B cell (primary cell): ENCODE data around the gene ANGPTL2. TPM values are rescaled to one million over a fixed set of nuclear protein-coding genes. Genes with fewer than 3 reads are reported as not detected.

Experiments used
- ATAC-seq: fragments of 200-7000 bp; cut with Tn5 transposase; one replicate; pipeline ENCODE4 v1.10.0; 2021; ENCODE audit warnings: low read depth, mild to moderate bottlenecking, moderate number of reproducible peaks, moderate library complexity
- CTCF ChIA-PET: fragments of 350-600 bp; sonication (Branson Sonifier 250); formaldehyde crosslinking; loops from one replicate; lab custom pipeline; 2021; ENCODE audit warnings: antibody characterized with exemption, inconsistent platforms; lab: Charles Lee
- POLR2A ChIA-PET: fragments of 350-600 bp; sonication (Branson Sonifier 250); formaldehyde crosslinking; loops from one replicate; lab custom pipeline; 2021; ENCODE audit warnings: antibody characterized with exemption; lab: Charles Lee
- DNase-seq: peaks from one replicate; pipeline ENCODE4 v3.0.0; 2013
- H2AFZ ChIP-seq: 2 replicates; pipeline ENCODE4 v1.6.1; 2012; ENCODE audit warnings: mild to moderate bottlenecking, low read depth, low read length; ENCODE audit not compliant: insufficient read depth, poor library complexity, severe bottlenecking
- H3K27ac ChIP-seq, 2 donors: 1 replicate in 1 of 2; 2 replicates in 1 of 2; pipeline ENCODE4 v1.5.1; 2012 to 2013; ENCODE audit warnings: low read length in 2 of 2, mild to moderate bottlenecking in 2 of 2, moderate library complexity in 1 of 2
- H3K27me3 ChIP-seq, 4 experiments: fragments of 200-600 bp in 1 of 4; sonication (generic) in 1 of 4; replicated peaks in 1 of 4; 1 replicate in 2 of 4; 2 replicates in 2 of 4; pipeline versions ENCODE4 v1.6.1 to v1.7.0; 2013 to 2016; ENCODE audit warnings: low read length in 3 of 4, mild to moderate bottlenecking in 2 of 4, mixed read lengths in 1 of 4, moderate library complexity in 1 of 4; ENCODE audit not compliant: insufficient read depth in 4 of 4, control insufficient read depth in 3 of 4; ENCODE audit errors: control extremely low read depth in 1 of 4
- H3K36me3 ChIP-seq, 2 experiments: replicated peaks in 1 of 2; 1 replicate in 1 of 2; 2 replicates in 1 of 2; pipeline versions ENCODE4 v1.6.1 to v1.7.1; 2013; ENCODE audit warnings: low read length in 1 of 2; ENCODE audit not compliant: insufficient read depth in 2 of 2, control insufficient read depth in 1 of 2; ENCODE audit errors: control extremely low read depth in 1 of 2, extremely low read depth in 1 of 2
- H3K4me1 ChIP-seq, 2 donors: fragments of 200-600 bp in 1 of 2; sonication (generic) in 1 of 2; 1 replicate in 1 of 2; 2 replicates in 1 of 2; pipeline versions ENCODE4 v1.5.1 to v1.6.1; 2013 to 2017; ENCODE audit warnings: low read length in 2 of 2; ENCODE audit not compliant: control insufficient read depth in 2 of 2, insufficient read depth in 2 of 2
- H3K4me2 ChIP-seq: replicated peaks from 2 replicates; pipeline ENCODE3; 2012; ENCODE audit warnings: mild to moderate bottlenecking, low read depth, low read length; ENCODE audit not compliant: poor library complexity, severe bottlenecking
- H3K4me3 ChIP-seq, 5 experiments: fragments of 200-600 bp in 1 of 5; sonication (generic) in 1 of 5; 1 replicate in 3 of 5; 2 replicates in 2 of 5; pipeline versions ENCODE4 v1.5.1 to v1.7.0; 2011 to 2016; ENCODE audit warnings: low read length in 4 of 5, mild to moderate bottlenecking in 4 of 5, low read depth in 2 of 5, control low read depth in 1 of 5, moderate library complexity in 1 of 5; ENCODE audit not compliant: insufficient read depth in 1 of 5; ENCODE audit errors: control extremely low read depth in 1 of 5, extremely low read depth in 1 of 5
- H3K79me2 ChIP-seq: fragments of 200-600 bp; sonication (generic); one replicate; pipeline ENCODE4 v1.6.0; 2016; ENCODE audit warnings: low read length; ENCODE audit not compliant: control insufficient read depth, insufficient read depth
- H3K9ac ChIP-seq: fragments of 200-600 bp; sonication (generic); 2 replicates; pipeline ENCODE4 v1.6.1; 2017; ENCODE audit warnings: mild to moderate bottlenecking, low read length, moderate library complexity
- H3K9me3 ChIP-seq, 3 donors: one replicate each; pipeline versions ENCODE4 v1.6.1 to v1.7.1; 2013; ENCODE audit warnings: low read length in 2 of 3; ENCODE audit not compliant: control insufficient read depth in 2 of 3, insufficient read depth in 1 of 3; ENCODE audit errors: control extremely low read depth in 1 of 3
- H4K20me1 ChIP-seq: 2 replicates; pipeline ENCODE4 v1.6.0; 2012; ENCODE audit warnings: mild to moderate bottlenecking, low read length; ENCODE audit not compliant: insufficient read depth, control insufficient read depth, poor library complexity, severe bottlenecking
- H3K27ac Mint-ChIP-seq: one replicate; pipeline ENCODE4 v1.8.0; 2021; ENCODE audit warnings: mixed read lengths
- H3K27me3 Mint-ChIP-seq: one replicate; pipeline ENCODE4 v1.8.0; 2021; ENCODE audit warnings: mixed read lengths
- H3K4me1 Mint-ChIP-seq: one replicate; pipeline ENCODE4 v1.8.0; 2021; ENCODE audit warnings: mixed read lengths
- H3K4me3 Mint-ChIP-seq: one replicate; pipeline ENCODE4 v1.8.0; 2021; ENCODE audit warnings: mixed read lengths
- H3K9me3 Mint-ChIP-seq: one replicate; pipeline ENCODE4 v1.8.0; 2022; ENCODE audit warnings: mixed read lengths; ENCODE audit not compliant: insufficient read depth
- EZH2 ChIP-seq: IDR thresholded peaks from 2 replicates; pipeline ENCODE4 v1.6.1; 2012; ENCODE audit warnings: borderline replicate concordance, low read depth, mild to moderate bottlenecking, moderate library complexity, low read length; ENCODE audit not compliant: insufficient read depth, poor library complexity, severe bottlenecking
- WGBS: methylation state at CpG from one replicate; pipeline ENCODE4 v1.1.5; 2013; ENCODE audit warnings: missing lambda C conversion rate; ENCODE audit not compliant: insufficient coverage; 5-methylcytosine and 5-hydroxymethylcytosine counted together
- intact Hi-C: fragments of 100-400 bp; cut with micrococcal nuclease; formaldehyde crosslinking; loops from one replicate; pipeline ENCODE4 v1.10.0; 2022
- polyA plus RNA-seq: library from polyadenylated mRNA; depleted of rRNA; stranded (reverse); fragments of >200 nt; gene quantifications from 2 replicates; pipeline ENCODE4 v1.2.3, GENCODE V29; 2012
- total RNA-seq, 2 donors: library from RNA; stranded (reverse); fragments of 120-200 nt in 1 of 2; gene quantifications; 1 replicate in 1 of 2; 2 replicates in 1 of 2; pipeline versions ENCODE4 v1.2.3 to v1.2.4, GENCODE V29; 2013 to 2022
- TF ChIP-seq, protein P1 (sequence below): fragments of 200-600 bp; IDR thresholded peaks from one replicate; pipeline ENCODE4 v1.8.0; 2022; ENCODE audit warnings: antibody characterized with exemption, mild to moderate bottlenecking

The ANGPTL2 gene
- total and polyA plus RNA-seq, 2 donors (not counting 1 experiment from before 2014, with no cell fraction given): not detected

DNA sequence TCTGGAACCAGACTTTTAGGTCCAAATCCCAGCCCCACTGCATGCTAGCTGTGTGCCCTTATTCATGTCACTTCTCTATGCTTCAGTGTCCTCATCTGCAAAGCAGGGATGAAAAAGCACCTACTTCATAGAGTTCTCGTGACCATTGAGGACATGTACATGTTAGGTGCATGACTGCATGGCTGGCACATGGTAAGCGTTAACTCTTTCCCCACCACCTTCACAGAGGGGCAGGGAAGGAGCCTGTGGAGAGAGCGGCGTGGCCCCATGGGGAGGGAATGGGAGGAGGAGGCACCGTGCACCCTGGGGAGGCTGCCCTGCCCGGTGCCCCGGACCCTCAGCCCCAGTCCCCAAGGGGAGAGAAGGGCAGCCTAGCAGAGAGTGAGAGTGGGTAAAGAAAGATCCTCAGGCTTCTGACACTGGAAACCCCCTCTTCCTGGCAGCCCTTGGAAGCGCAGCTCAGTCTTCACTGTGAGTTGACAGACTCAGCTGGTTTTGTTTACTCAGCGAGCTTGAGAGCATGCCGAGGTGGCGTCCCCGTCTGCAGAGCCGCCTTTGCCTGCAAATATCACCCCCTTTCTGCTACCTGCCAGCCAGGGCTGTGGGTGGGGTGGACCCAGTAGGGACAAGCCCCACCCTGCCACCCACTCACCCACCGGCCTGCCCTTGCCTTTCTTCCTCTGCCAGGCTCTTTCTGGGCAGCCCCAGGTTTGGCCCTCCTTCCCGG lies 10.6 kb upstream of the ANGPTL2 start:
- Mint-ChIP-seq H3K4me3 (no peak overlapping the region), H3K9me3 (no peaks in the 10 kb centered on the region), H3K27ac (no peak overlapping the region), H3K4me1 (no peaks in the 10 kb centered on the region), H3K27me3 (no peaks in the 10 kb centered on the region)
- ChIA-PET CTCF (no interaction called here), POLR2A (no interaction called here)
- no peak overlapping the region for H3K4me2 ChIP-seq
- intact Hi-C loops: no loop called here
- H3K9ac ChIP-seq: no peak overlapping the region
- H3K79me2 ChIP-seq: no peaks in the 10 kb centered on the region
- ATAC-seq (no peak), DNase-seq (no peak)
- no peak overlapping the region for H3K4me3 ChIP-seq
- no peak overlapping the region for H3K27ac ChIP-seq
- H3K9me3 ChIP-seq: no peaks in the 10 kb centered on the region
- no peaks in the 10 kb centered on the region for H4K20me1 ChIP-seq
- no peak for TF ChIP-seq EZH2
- TF ChIP-seq, protein P1, sequence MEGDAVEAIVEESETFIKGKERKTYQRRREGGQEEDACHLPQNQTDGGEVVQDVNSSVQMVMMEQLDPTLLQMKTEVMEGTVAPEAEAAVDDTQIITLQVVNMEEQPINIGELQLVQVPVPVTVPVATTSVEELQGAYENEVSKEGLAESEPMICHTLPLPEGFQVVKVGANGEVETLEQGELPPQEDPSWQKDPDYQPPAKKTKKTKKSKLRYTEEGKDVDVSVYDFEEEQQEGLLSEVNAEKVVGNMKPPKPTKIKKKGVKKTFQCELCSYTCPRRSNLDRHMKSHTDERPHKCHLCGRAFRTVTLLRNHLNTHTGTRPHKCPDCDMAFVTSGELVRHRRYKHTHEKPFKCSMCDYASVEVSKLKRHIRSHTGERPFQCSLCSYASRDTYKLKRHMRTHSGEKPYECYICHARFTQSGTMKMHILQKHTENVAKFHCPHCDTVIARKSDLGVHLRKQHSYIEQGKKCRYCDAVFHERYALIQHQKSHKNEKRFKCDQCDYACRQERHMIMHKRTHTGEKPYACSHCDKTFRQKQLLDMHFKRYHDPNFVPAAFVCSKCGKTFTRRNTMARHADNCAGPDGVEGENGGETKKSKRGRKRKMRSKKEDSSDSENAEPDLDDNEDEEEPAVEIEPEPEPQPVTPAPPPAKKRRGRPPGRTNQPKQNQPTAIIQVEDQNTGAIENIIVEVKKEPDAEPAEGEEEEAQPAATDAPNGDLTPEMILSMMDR: no peak
- WGBS: 94% methylated on average over 6 of the region's 15 CpGs
- H3K27me3 ChIP-seq: no peaks in the 10 kb centered on the region
- no peak overlapping the region for H2AFZ ChIP-seq
- no peaks in the 10 kb centered on the region for H3K36me3 ChIP-seq
- H3K4me1 ChIP-seq: no peaks in the 10 kb centered on the region

- ChIA-PET POLR2A (no interaction called here), CTCF (interaction anchor here (1.7 kb wide), 1 partner anchor 66 kb away, joined by 3 read pairs; no protein-coding TSS in a partner anchor)
- ATAC-seq (no peak), DNase-seq (no peak)
- Mint-ChIP-seq H3K27ac (no peak overlapping the region), H3K4me3 (no peak overlapping the region), H3K9me3 (no peaks in the 10 kb centered on the region), H3K27me3 (no peaks in the 10 kb centered on the region), H3K4me1 (no peaks in the 10 kb centered on the region)
- no peaks in the 10 kb centered on the region for H3K36me3 ChIP-seq
- H3K9me3 ChIP-seq: no peaks in the 10 kb centered on the region
- intact Hi-C loops: no loop called here
- H4K20me1 ChIP-seq: no peaks in the 10 kb centered on the region
- H3K27ac ChIP-seq: no peak overlapping the region
- H3K9ac ChIP-seq: no peak overlapping the region
- H3K27me3 ChIP-seq: no peaks in the 10 kb centered on the region
- no peak overlapping the region for H3K4me3 ChIP-seq
- TF ChIP-seq, protein P1: no peak
- no peak for TF ChIP-seq EZH2
- no peak overlapping the region for H3K4me2 ChIP-seq
- H3K4me1 ChIP-seq: no peaks in the 10 kb centered on the region
- WGBS: 100% methylated on average over 4 of the region's 4 CpGs
- H2AFZ ChIP-seq: no peak overlapping the region
- H3K79me2 ChIP-seq: no peaks in the 10 kb centered on the region
Measured at GRCh38 chr9:127132375-127132774, 9.9 kb upstream of the ANGPTL2 start.
